ENCODE data around the gene TRIM39. TPM values are rescaled to one million over a fixed set of nuclear protein-coding genes. Genes with fewer than 3 reads are reported as not detected.

The TRIM39 gene
- total and polyA plus RNA-seq, 8 donors, result 6.5 to 28.1 (median 10.1) TPM

DNA sequence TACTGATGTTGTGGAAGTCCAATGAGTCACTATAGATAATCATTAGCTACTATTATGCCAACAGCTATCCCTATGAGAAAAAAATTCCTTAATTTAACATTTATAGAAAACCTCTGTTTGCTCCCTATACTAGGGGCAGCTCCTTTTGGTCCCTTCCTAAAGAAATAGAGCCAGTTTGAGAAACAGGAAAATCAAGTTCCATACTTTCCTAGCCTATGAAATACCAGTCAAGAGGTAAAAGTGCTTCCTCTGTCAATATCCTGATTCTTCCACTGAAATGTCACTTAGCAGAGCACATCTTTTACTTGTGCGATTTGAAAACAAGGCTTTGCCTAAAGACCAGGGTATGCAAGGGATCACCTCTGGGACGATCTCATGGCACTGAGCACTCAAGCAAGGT is 14.5 kb upstream of the TRIM39 start:
- Histone ChIP-seq H3K27ac (no peak overlapping the region), H3K4me3 (no peak overlapping the region), H3K36me3 (peaks cover 8 to 55% (median 44%) of the 10 kb centered on the region in 4 donors), H3K9me3 (no peaks in the 10 kb centered on the region), H3K27me3 (no peaks in the 10 kb centered on the region), H3K4me1 (peaks cover 0 to under 1% (median 0%) of the 10 kb centered on the region in 4 donors)
- intact Hi-C loops (cut with DNase I; ENCODE audit: low total_unique reads), result no loop called here
- DNase-seq, result no peak
- TF ChIP-seq POLR2A (IDR thresholded peaks at IDR 0.05) (no peak), POLR2AphosphoS5 (IDR thresholded peaks at IDR 0.05) (no peak), EP300 (IDR thresholded peaks at IDR 0.05) (no peak)
- TF ChIP-seq, protein P1, sequence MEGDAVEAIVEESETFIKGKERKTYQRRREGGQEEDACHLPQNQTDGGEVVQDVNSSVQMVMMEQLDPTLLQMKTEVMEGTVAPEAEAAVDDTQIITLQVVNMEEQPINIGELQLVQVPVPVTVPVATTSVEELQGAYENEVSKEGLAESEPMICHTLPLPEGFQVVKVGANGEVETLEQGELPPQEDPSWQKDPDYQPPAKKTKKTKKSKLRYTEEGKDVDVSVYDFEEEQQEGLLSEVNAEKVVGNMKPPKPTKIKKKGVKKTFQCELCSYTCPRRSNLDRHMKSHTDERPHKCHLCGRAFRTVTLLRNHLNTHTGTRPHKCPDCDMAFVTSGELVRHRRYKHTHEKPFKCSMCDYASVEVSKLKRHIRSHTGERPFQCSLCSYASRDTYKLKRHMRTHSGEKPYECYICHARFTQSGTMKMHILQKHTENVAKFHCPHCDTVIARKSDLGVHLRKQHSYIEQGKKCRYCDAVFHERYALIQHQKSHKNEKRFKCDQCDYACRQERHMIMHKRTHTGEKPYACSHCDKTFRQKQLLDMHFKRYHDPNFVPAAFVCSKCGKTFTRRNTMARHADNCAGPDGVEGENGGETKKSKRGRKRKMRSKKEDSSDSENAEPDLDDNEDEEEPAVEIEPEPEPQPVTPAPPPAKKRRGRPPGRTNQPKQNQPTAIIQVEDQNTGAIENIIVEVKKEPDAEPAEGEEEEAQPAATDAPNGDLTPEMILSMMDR (IDR thresholded peaks at IDR 0.05), result no peak
- 91 to 98% (median 94%) methylated on average over 2 of the region's 2 CpGs for WGBS, 5 donors

DNA sequence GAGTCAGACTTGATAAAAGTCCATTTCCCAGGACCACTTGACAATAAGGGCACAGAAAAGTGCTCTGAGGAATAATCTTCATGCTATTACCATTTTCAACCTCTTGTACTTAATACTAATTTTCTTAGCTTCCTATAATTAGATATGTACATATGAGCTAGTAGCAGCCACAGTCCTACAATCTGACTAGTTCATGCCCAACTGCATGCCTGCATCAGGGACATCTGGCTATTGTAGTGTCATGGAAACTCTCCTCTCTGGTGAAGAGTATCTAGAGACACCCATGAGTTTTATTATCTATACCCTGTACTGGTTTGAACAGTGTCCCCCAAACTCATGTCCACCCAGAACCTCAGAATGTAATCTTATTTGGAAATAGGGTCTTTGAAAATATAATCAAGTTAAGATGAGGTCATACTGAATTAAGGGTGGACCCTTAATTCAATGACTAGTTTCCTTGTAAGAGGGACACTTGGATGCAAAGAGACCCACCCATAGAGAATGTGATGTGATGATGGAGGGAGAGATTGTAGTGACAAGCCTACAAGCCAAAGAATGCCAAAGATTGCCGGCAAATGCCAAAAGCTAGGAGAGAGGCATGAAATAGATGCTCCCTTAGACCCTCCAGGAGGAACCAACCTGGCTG is 13.9 kb upstream of the TRIM39 start:
- no peaks in the 10 kb centered on the region for H3K9me3 ChIP-seq
- 95 to 100% (median 100%) methylated on average over 1 of the region's 1 CpG for WGBS, 5 donors
- TF ChIP-seq, protein P1 (IDR thresholded peaks at IDR 0.05), result no peak
- TF ChIP-seq POLR2A (IDR thresholded peaks at IDR 0.05) (no peak), EP300 (IDR thresholded peaks at IDR 0.05) (no peak), POLR2AphosphoS5 (IDR thresholded peaks at IDR 0.05) (no peak)

DNA sequence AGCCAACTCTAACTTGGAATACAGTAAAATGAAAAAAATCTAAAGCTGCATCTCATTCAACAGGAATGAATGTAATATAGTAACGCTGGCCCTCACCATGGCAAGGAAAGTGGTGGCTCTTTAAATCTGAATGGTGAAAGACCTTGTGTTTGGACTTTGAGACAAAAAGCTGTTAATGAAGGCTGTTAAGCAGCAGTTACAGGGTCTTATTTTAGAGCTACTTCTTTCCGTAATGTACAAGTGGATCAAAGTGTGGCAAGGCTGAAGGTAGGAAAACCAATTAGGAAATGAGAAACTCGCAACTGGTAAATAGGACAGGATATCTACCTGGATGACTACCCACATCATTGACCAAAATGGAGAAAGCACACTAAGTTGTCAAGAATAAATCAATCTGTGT is 11.6 kb upstream of the TRIM39 start:
- no peak overlapping the region for H3K27ac ChIP-seq
- H3K4me1 ChIP-seq, result peaks cover 0 to 5% (median 0%) of the 10 kb centered on the region in 4 donors
- H3K36me3 ChIP-seq, result peaks cover under 1 to 52% (median 40%) of the 10 kb centered on the region in 4 donors
- intact Hi-C loops (cut with DNase I; ENCODE audit: low total_unique reads), result no loop called here
- DNase-seq, result no peak
- no peaks in the 10 kb centered on the region for H3K9me3 ChIP-seq
- WGBS, 5 donors, result 93 to 96% (median 96%) methylated on average over 3 of the region's 3 CpGs
- H3K27me3 ChIP-seq, result no peaks in the 10 kb centered on the region
- no peak overlapping the region for H3K4me3 ChIP-seq
- TF ChIP-seq, protein P1 (IDR thresholded peaks at IDR 0.05), result no peak
- no peak for TF ChIP-seq POLR2A (IDR thresholded peaks at IDR 0.05)
- no peak for TF ChIP-seq EP300 (IDR thresholded peaks at IDR 0.05)
- no peak for TF ChIP-seq POLR2AphosphoS5 (IDR thresholded peaks at IDR 0.05)

More for the DNA sequence above, 13.9 kb upstream of the TRIM39 start:
- intact Hi-C loops (cut with DNase I; ENCODE audit: low total_unique reads), result no loop called here
- no peak overlapping the region for H3K4me3 ChIP-seq
- DNase-seq, result no peak
- no peak overlapping the region for H3K27ac ChIP-seq
- peaks cover 8 to 55% (median 44%) of the 10 kb centered on the region in 4 donors for H3K36me3 ChIP-seq
- H3K4me1 ChIP-seq, result peaks cover 0 to 4% (median 0%) of the 10 kb centered on the region in 4 donors
- H3K27me3 ChIP-seq, result no peaks in the 10 kb centered on the region

DNA sequence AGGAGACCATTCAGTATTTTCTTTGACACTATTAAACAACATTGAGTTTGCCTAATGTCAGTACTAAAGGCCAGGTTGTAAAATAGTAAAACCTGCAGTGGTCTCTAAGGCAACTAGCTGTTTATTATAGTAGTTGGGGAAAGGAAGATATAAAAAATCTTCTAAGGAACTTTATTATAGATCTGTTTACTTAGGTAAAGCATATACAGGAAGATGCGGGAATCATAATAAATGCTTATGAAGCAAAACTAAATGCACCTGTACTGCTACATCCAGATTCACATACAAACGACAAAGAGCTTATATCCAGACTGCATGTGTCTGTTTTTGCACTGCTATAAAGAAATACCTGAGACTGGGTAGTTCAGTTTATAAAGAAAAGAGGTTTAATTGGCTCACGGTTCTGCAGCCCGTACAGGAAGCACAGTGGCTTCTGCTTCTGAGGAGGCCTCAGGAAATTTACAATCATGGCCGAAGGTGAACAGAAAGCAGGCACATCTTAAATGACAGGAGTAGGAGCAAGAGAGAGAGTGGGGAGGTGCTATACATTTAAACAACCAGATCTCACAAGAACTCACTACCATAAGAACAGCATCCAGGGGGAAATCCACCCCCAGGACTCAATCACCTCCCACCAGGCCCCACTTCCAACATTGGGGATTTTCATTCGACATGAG is 8.7 kb upstream of the TRIM39 start:
- H3K27ac ChIP-seq, result no peak overlapping the region
- WGBS, 5 donors, result 76 to 84% (median 83%) methylated on average over 6 of the region's 6 CpGs
- intact Hi-C loops (cut with DNase I; ENCODE audit: low total_unique reads), result no loop called here
- no peaks in the 10 kb centered on the region for H3K9me3 ChIP-seq
- peaks cover 0 to 34% (median 14%) of the 10 kb centered on the region in 4 donors for H3K4me1 ChIP-seq
- H3K4me3 ChIP-seq, result no peak overlapping the region
- H3K27me3 ChIP-seq, result no peaks in the 10 kb centered on the region
- peaks cover 0 to 36% (median 31%) of the 10 kb centered on the region in 4 donors for H3K36me3 ChIP-seq
- TF ChIP-seq, protein P1 (IDR thresholded peaks at IDR 0.05), result no peak
- TF ChIP-seq EP300 (IDR thresholded peaks at IDR 0.05) (no peak), POLR2AphosphoS5 (IDR thresholded peaks at IDR 0.05) (no peak), POLR2A (IDR thresholded peaks at IDR 0.05) (no peak)
- no peak for DNase-seq
